Upper lobe of left lung (tissue), 6 donors: ENCODE measurements around the gene SLC29A1. TPM values are rescaled to one million over a fixed set of nuclear protein-coding genes. Genes with fewer than 3 reads are reported as not detected.
"Not testable (repeated sequence)": the region's sequence is repeated elsewhere in the genome, so short reads cannot be mapped to it uniquely, and the experiment has no call there.

ENCODE experiments used
- ATAC-seq, 2 donors: fragments of 200-7000 bp; cut with Tn5 transposase; one replicate each; pipeline ENCODE4 v1.9.1; 2022; ENCODE audit warnings: mild to moderate bottlenecking in 2 of 2, moderate library complexity in 2 of 2; ENCODE audit not compliant: low FRiP score in 2 of 2
- DNase-seq, 2 donors: peaks; one replicate each; pipeline ENCODE4 v3.0.0-alpha.2; 2019 to 2020
- H3K27ac ChIP-seq, 4 donors: fragments of 200-600 bp; sonication (generic); one replicate each; pipeline ENCODE4 v1.5.1; 2016 to 2019
- H3K27me3 ChIP-seq, 4 donors: fragments of 200-600 bp; sonication (generic); one replicate each; pipeline ENCODE4 v1.5.1; 2017 to 2019
- H3K36me3 ChIP-seq, 4 donors: fragments of 200-600 bp; sonication (generic); one replicate each; pipeline ENCODE4 v1.5.1; 2016 to 2019
- H3K4me1 ChIP-seq, 4 donors: fragments of 200-600 bp; sonication (generic); one replicate each; pipeline ENCODE4 v1.5.1; 2018 to 2019
- H3K4me3 ChIP-seq, 4 donors: fragments of 200-600 bp; sonication (generic); one replicate each; pipeline ENCODE4 v1.5.1; 2017 to 2019; ENCODE audit warnings: mild to moderate bottlenecking in 2 of 4, moderate library complexity in 1 of 4
- H3K9me3 ChIP-seq, 4 donors: fragments of 200-600 bp; sonication (generic); one replicate each; pipeline ENCODE4 v1.5.1; 2018 to 2019
- EP300 ChIP-seq, 4 donors: sonication (generic); formaldehyde crosslinking; IDR thresholded peaks; one replicate each; pipeline ENCODE4 v1.5.1; 2017; ENCODE audit warnings: antibody characterized with exemption in 4 of 4, control low read depth in 2 of 4
- POLR2A ChIP-seq, 4 donors: fragments of 450-650 bp; IDR thresholded peaks; one replicate each; pipeline ENCODE4 v1.5.1; 2016 to 2017; ENCODE audit warnings: antibody characterized with exemption in 4 of 4, mild to moderate bottlenecking in 2 of 4
- POLR2AphosphoS5 ChIP-seq, 2 donors: sonication (generic); formaldehyde crosslinking; IDR thresholded peaks; one replicate each; pipeline ENCODE4 v1.5.1; 2017; ENCODE audit warnings: antibody characterized with exemption in 2 of 2
- WGBS, 2 donors: methylation state at CpG; one replicate each; pipeline ENCODE4 v1.1.5; 2017 to 2018; 5-methylcytosine and 5-hydroxymethylcytosine counted together
- total RNA-seq, 6 donors: library from RNA; depleted of rRNA in 4 of 6; stranded (reverse); fragments of >200 nt in 4 of 6; gene quantifications; one replicate each; pipeline versions ENCODE4 v1.1.0 to v1.2.1, GENCODE V29; 2016 to 2021
- TF ChIP-seq, protein P1 (sequence below), 6 experiments: fragments of 450-650 bp in 4 of 6; fragments of 200-600 bp in 2 of 6; sonication (generic) in 2 of 6; IDR thresholded peaks; one replicate each; pipeline ENCODE4 v1.5.1; 2016 to 2019; ENCODE audit warnings: antibody characterized with exemption in 6 of 6
- donor health status: DM: no; HTN: no; CAD: no; lungs with moderate emphysema.
- donor health status: DM: no; HTN: yes; CAD: no; lungs with severe emphysema.

Gene SLC29A1
- total RNA-seq, 6 donors from 2014 or later: 38.3 to 93.2 (median 45.8) TPM

GRCh38 chr6:44182911-44183390 is 40.4 kb upstream of the SLC29A1 start:
- TF ChIP-seq POLR2AphosphoS5 (IDR thresholded peaks at IDR 0.05) (no peak), POLR2A (IDR thresholded peaks at IDR 0.05) (no peak), EP300 (IDR thresholded peaks at IDR 0.05) (no peak)
- TF ChIP-seq, protein P1, sequence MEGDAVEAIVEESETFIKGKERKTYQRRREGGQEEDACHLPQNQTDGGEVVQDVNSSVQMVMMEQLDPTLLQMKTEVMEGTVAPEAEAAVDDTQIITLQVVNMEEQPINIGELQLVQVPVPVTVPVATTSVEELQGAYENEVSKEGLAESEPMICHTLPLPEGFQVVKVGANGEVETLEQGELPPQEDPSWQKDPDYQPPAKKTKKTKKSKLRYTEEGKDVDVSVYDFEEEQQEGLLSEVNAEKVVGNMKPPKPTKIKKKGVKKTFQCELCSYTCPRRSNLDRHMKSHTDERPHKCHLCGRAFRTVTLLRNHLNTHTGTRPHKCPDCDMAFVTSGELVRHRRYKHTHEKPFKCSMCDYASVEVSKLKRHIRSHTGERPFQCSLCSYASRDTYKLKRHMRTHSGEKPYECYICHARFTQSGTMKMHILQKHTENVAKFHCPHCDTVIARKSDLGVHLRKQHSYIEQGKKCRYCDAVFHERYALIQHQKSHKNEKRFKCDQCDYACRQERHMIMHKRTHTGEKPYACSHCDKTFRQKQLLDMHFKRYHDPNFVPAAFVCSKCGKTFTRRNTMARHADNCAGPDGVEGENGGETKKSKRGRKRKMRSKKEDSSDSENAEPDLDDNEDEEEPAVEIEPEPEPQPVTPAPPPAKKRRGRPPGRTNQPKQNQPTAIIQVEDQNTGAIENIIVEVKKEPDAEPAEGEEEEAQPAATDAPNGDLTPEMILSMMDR (IDR thresholded peaks at IDR 0.05): no peak
- H3K36me3 ChIP-seq: no peaks in the 10 kb centered on the region
- H3K9me3 ChIP-seq: no peaks in the 10 kb centered on the region
- H3K4me1 ChIP-seq: peaks cover 0 to 5% (median 2%) of the 10 kb centered on the region in 4 donors
- WGBS, 2 donors: 91 to 95% methylated on average over 4 of the region's 4 CpGs
- DNase-seq: no peak
- H3K27me3 ChIP-seq: no peaks in the 10 kb centered on the region
- no peak overlapping the region for H3K27ac ChIP-seq
- no peak overlapping the region for H3K4me3 ChIP-seq
- no peak for ATAC-seq

- no peak for TF ChIP-seq POLR2AphosphoS5 (IDR thresholded peaks at IDR 0.05)
- TF ChIP-seq, protein P1 (IDR thresholded peaks at IDR 0.05): no peak
- TF ChIP-seq POLR2A (IDR thresholded peaks at IDR 0.05): no peak
- TF ChIP-seq EP300 (IDR thresholded peaks at IDR 0.05): no peak
- H3K9me3 ChIP-seq: no peaks in the 10 kb centered on the region
- WGBS, 2 donors: 88 to 91% methylated on average over 4 to 9 of the region's 9 CpGs
- no peak for DNase-seq
- H3K36me3 ChIP-seq: no peaks in the 10 kb centered on the region
- ATAC-seq: no peak
- H3K27me3 ChIP-seq: no peaks in the 10 kb centered on the region
- no peak overlapping the region for H3K4me3 ChIP-seq
- no peak overlapping the region for H3K27ac ChIP-seq
- H3K4me1 ChIP-seq: peaks cover 0 to 5% (median 2%) of the 10 kb centered on the region in 4 donors
Measured at GRCh38 chr6:44183783-44184182, 39.6 kb upstream of the SLC29A1 start.

DNA sequence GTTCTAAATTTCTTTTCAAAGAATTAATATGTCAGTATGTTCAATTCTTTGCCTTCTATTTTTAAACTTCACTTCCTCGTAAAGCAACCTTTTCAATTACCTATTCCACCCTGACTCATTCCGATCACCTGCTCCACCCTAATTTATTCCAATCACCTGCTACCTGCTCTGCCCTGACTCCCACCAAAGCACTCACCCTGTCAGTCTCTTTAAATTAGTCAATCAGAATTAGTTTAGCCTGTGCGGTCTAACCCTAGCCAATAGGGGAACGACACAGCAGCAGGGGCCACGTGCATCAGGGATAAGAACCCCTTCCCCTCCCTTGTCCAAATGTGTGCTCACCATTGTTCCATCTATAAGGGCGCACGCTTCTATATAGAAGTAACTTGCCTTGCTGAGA is 38.0 kb upstream of the SLC29A1 start:
- not testable (repeated sequence) for H3K4me1 ChIP-seq

DNA sequence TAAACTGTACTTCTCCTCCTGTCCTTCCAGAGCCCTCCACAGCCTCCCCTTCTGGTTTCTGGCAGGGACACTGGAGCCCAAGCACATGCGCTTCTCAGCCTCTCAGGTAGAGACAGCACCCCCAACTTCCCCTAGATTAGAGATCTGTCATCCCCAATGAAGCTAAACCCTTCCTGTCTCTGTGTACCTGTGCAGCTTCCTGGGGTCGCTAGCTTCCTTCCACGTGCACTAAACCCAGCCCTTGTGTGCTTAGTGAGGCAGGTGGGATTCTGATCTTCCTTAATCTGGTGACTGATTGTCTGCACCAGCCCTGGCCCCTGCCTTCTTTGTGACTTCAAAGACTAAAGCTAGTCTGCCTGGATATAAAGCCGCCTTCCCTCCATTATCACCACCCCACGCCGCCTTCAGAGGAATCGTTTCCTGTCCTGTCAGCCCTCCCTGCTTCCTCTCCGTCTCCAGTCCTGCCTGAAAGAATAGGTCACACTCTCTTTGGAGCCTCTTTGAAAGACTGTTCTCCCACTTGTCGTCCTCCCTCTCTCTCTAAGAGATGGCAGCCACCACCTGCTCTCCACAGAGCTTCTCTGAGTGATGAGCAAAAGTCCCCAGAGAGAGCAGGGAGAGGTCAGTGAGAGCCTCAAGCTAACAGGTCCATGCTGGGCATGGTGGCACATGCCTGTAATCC is 37.3 kb upstream of the SLC29A1 start:
- Histone ChIP-seq H3K36me3 (no peaks in the 10 kb centered on the region), H3K27me3 (no peaks in the 10 kb centered on the region), H3K4me3 (no peak overlapping the region), H3K4me1 (peaks cover 0 to 5% (median 2%) of the 10 kb centered on the region in 4 donors), H3K9me3 (no peaks in the 10 kb centered on the region), H3K27ac (peak overlapping the region in 2 of 4 donors; percentile 18 to 61)
- no peak for DNase-seq
- WGBS, 2 donors: 40 to 46% methylated on average over 9 of the region's 9 CpGs
- no peak for TF ChIP-seq POLR2AphosphoS5 (IDR thresholded peaks at IDR 0.05)
- TF ChIP-seq, protein P1 (IDR thresholded peaks at IDR 0.05): no peak
- TF ChIP-seq POLR2A (IDR thresholded peaks at IDR 0.05): no peak
- no peak for TF ChIP-seq EP300 (IDR thresholded peaks at IDR 0.05)
- ATAC-seq: no peak

More for the DNA sequence above, 38.0 kb upstream of the SLC29A1 start:
- H3K27ac ChIP-seq, H3K9me3 ChIP-seq, H3K27me3 ChIP-seq, H3K4me3 ChIP-seq, H3K36me3 ChIP-seq, DNase-seq, ATAC-seq: not testable (repeated sequence)
- WGBS, 2 donors: 83 to 84% methylated on average over 7 of the region's 7 CpGs

- ATAC-seq (no peak), DNase-seq (no peak)
- WGBS, 2 donors: 54 to 67% methylated on average over 7 of the region's 7 CpGs
- H3K36me3 ChIP-seq: no peaks in the 10 kb centered on the region
- TF ChIP-seq, protein P1 (IDR thresholded peaks at IDR 0.05): no peak
- TF ChIP-seq EP300 (IDR thresholded peaks at IDR 0.05) (no peak), POLR2AphosphoS5 (IDR thresholded peaks at IDR 0.05) (no peak), POLR2A (IDR thresholded peaks at IDR 0.05) (no peak)
- H3K9me3 ChIP-seq: no peaks in the 10 kb centered on the region
- no peaks in the 10 kb centered on the region for H3K27me3 ChIP-seq
- H3K27ac ChIP-seq: peak overlapping the region in 2 of 4 donors; percentile 18 to 61
- no peak overlapping the region for H3K4me3 ChIP-seq
- H3K4me1 ChIP-seq: peaks cover 0 to 5% (median 2%) of the 10 kb centered on the region in 4 donors
Measured at GRCh38 chr6:44186635-44187025, 36.8 kb upstream of the SLC29A1 start.
